Mucosa of descending colon (tissue), 3 donors: ENCODE results near the gene DDX51. TPM values are rescaled to one million over a fixed set of nuclear protein-coding genes. Genes with fewer than 3 reads are reported as not detected.

Experiments used
- ATAC-seq: fragments of 200-7000 bp; cut with Tn5 transposase; one replicate; pipeline ENCODE4 v1.9.1; 2020; ENCODE audit warnings: mild to moderate bottlenecking, moderate library complexity
- DNase-seq, 3 donors: peaks; one replicate each; pipeline ENCODE4 v3.0.0-alpha.2; 2020
- H3K36me3 ChIP-seq: fragments of 200-600 bp; one replicate; pipeline ENCODE4 v1.8.0; 2021; ENCODE audit warnings: low read depth, mild to moderate bottlenecking
- H3K4me1 ChIP-seq: fragments of 200-600 bp; one replicate; pipeline ENCODE4 v1.8.0; 2021; ENCODE audit warnings: low read depth, mild to moderate bottlenecking
- H3K4me3 ChIP-seq: fragments of 200-600 bp; one replicate; pipeline ENCODE4 v1.8.0; 2021; ENCODE audit warnings: mild to moderate bottlenecking
- H3K9me3 ChIP-seq: fragments of 200-600 bp; one replicate; pipeline ENCODE4 v1.8.0; 2021; ENCODE audit warnings: mild to moderate bottlenecking
- CTCF ChIP-seq: fragments of 200-600 bp; IDR thresholded peaks from one replicate; pipeline ENCODE4 v1.8.0; 2022; ENCODE audit warnings: antibody characterized with exemption, mild to moderate bottlenecking
- intact Hi-C, 2 donors: fragments of 100-400 bp; cut with DNase I in 1 of 2; cut with micrococcal nuclease in 1 of 2; formaldehyde crosslinking; loops; one replicate each; pipeline versions ENCODE4 v1.11.0 to v1.11.1; 2022; cut with DNase I, micrococcal nuclease
- long read RNA-seq, 2 donors: library from polyadenylated mRNA; unstranded; transcript quantifications; one replicate each; pipeline ENCODE4 v2.0.0, GENCODE V29; 2019 to 2021
- total RNA-seq, 3 donors: library from RNA; stranded (reverse); fragmentation: NEBNext Ultra II Directional in 2 of 3; extraction: Animal tissue kit (Norgen Biotek cat#: 25700) in 2 of 3; gene quantifications; one replicate each; pipeline versions ENCODE4 v1.2.1 to v1.2.4, GENCODE V29; 2021 to 2023
- donor health status: DM: no; HTN: no; CAD: no; lungs with moderate emphysema.
- donor health status: DM: no; HTN: no; CAD: no.
- donor health status: DM: no; HTN: yes; CAD: no.

DDX51 gene, protein sequence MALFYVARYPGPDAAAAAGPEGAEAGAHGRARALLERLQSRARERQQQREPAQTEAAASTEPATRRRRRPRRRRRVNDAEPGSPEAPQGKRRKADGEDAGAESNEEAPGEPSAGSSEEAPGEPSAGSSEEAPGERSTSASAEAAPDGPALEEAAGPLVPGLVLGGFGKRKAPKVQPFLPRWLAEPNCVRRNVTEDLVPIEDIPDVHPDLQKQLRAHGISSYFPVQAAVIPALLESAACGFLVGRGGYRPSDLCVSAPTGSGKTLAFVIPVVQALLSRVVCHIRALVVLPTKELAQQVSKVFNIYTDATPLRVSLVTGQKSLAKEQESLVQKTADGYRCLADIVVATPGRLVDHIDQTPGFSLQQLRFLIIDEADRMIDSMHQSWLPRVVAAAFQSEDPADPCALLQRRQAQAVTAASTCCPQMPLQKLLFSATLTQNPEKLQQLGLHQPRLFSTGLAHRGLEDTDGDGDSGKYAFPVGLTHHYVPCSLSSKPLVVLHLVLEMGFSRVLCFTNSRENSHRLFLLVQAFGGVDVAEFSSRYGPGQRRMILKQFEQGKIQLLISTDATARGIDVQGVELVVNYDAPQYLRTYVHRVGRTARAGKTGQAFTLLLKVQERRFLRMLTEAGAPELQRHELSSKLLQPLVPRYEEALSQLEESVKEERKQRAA
- 10 to 100 TPM; 14.2 to 18.7 (median 15.6) TPM for total RNA-seq
- long read RNA-seq, donor 1, full-length matches to known transcripts = 22 of 43 reads
- long read RNA-seq, donor 1, partial matches to known transcripts = 4 of 43 reads
- long read RNA-seq, donor 1, other reads (novel, unspliced or antisense) = 17 of 43 reads
- long read RNA-seq, donor 2 = 0 reads

DNA sequence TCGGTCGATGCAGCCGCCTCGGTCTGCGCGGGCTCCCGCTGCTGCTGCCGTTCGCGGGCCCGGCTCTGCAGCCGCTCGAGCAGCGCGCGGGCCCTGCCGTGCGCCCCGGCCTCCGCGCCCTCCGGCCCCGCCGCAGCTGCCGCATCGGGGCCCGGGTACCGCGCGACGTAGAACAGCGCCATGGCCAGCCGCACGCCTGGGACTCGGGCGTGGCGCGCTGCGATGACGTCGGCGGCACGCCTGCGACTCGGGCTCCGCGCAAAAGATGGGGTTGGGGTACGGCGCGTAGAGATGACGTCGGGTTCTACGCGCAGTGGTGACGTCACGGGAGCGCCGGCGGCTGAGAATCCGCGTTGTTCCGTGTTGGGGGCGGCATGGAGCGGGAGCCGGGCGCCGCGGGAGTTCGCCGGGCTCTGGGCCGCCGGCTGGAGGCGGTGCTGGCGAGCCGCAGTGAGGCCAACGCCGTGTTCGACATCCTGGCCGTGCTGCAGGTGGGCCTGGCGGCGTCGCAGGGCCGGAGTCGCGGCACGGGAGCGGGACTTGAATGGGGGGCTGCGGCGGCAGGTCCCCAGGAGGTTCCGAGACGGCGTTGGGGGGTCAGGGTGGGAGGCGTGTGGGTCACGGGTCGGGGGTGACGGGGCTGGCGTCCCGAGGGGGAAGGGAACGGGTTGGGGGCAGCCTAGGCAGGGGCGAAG lies at the start of gene DDX51, which contains the start of gene NOC4L:
DDX51 (minus strand) TSS at position 205 of the 695 bp plus-strand sequence; CDS start at position 182, 23 bp downstream.
NOC4L (plus strand) TSS at position 343 of the 695 bp plus-strand sequence; CDS start at position 375, 32 bp downstream.
- no peak for TF ChIP-seq CTCF
- Histone ChIP-seq H3K4me1 (peaks cover 22% of the 10 kb centered on the region), H3K4me3 (peak within 1 kb of the TSS; percentile 71), H3K36me3 (no peaks in the 10 kb centered on the region), H3K9me3 (no peaks in the 10 kb centered on the region)
- DNase-seq (peak; percentile 95 to 97 (median 96)), ATAC-seq (peak; percentile 95)
- intact Hi-C loops = no loop called here

- H3K36me3 ChIP-seq = no peaks in the 10 kb centered on the region
- no peak for TF ChIP-seq CTCF
- ATAC-seq = no peak
- no peak overlapping the region for H3K4me3 ChIP-seq
- intact Hi-C loops = no loop called here
- DNase-seq = no peak
- peaks cover 9% of the 10 kb centered on the region for H3K4me1 ChIP-seq
- peaks cover 11% of the 10 kb centered on the region for H3K9me3 ChIP-seq
These were observed 47.8 kb upstream of the DDX51 start for GRCh38 chr12:132191715-132192553.

GRCh38 chr12:132190834-132191500 lies 46.8 kb upstream of the DDX51 start:
- Histone ChIP-seq H3K4me3 (no peak overlapping the region), H3K36me3 (no peaks in the 10 kb centered on the region), H3K4me1 (peaks cover 9% of the 10 kb centered on the region), H3K9me3 (peaks cover 11% of the 10 kb centered on the region)
- no peak for ATAC-seq
- no peak for TF ChIP-seq CTCF
- DNase-seq = no peak
- intact Hi-C loops = no loop called here

DNA sequence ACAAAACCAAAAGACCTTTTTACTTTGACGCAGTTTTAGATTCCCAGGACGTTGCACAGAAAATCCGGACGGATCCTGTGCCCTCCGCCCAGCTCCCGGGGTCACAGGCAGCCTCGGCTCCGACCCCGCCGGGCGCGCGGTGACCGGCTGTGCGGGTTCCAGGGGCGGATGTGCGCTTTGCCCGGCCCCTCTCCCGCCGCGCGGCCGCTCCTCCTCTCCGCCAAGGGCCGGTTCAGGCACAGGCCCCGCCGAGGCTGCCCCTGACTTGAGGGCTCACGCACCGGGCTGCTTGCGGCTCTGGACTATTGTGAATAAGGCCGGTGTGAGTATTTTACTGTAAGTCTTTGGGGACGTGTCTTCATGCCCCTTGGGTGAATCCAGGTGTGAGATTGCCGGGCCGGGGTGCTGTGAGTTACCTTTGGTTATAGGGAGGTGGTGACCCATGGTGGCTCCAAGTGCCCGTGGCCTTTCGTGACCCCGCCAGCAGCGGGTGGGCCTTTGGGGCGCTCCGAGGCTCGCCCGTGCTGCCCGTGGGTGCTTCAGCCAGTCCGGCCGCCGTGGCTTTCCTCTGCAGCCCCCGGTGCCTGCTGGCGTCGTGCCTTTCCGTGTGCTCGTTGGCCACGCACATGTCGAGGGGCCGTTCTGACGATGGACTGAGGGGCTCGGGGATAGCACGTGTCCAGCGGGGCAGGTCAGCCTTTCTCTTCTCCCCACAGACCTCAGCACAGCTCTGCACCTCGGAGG lies 46.1 kb upstream of the DDX51 start:
- H3K4me1 ChIP-seq = peaks cover 9% of the 10 kb centered on the region
- no peak overlapping the region for H3K4me3 ChIP-seq
- ATAC-seq (peak; percentile 26), DNase-seq (peak in 2 of 3 donors; percentile 29 to 37)
- TF ChIP-seq CTCF = no peak
- no peaks in the 10 kb centered on the region for H3K36me3 ChIP-seq
- intact Hi-C loops = no loop called here
- H3K9me3 ChIP-seq = peaks cover 11% of the 10 kb centered on the region
